GM12874 (cell line): Measurements from ENCODE around the gene RAP2C.

Source experiments
- CTCF ChIP-seq: IDR thresholded peaks from 2 replicates; pipeline ENCODE4 v1.5.1; 2011; ENCODE audit warnings: low read depth, mild to moderate bottlenecking, control low read depth, low read length, moderate library complexity; ENCODE audit not compliant: insufficient read depth

RAP2C gene

DNA sequence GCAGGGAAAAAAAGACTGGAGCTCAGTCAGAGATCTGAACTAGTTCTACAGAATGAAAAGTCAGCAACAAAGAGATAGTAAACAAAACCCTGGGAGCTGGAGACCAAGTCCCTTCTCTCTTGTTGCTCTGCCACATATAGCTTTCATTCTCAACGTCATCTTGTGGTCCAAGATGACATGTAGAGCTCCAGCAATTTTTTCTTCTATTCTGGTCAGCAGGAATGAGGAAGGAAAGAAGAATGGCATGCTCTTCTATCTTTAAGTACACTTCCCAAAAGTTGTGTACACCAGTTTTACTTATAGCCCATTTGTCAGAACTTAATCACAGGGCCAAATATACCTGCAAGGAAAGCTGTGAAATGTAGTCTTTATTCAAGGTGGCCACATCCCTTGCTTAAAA is 45.6 kb downstream of the RAP2C start:
- TF ChIP-seq CTCF = no peak

DNA sequence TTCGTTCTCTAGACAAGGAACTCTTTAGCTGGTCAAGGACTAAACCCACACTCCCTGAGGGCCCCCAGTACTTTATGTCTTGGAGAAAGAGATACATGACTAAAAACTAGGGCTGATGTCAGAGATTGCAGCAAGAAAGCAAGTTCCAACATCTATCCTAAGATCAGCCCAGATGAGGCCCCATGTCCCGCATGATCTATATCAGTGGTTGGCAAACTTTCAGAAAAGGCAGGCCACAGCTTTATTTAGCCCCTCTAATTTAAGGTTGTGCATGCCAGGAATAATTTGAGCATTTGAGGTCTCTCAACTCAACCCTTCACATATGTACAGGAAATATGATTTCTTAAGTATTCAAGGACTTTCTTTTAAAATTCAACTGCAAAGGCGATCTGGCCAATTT is 47.4 kb downstream of the RAP2C start:
- TF ChIP-seq CTCF = no peak

DNA sequence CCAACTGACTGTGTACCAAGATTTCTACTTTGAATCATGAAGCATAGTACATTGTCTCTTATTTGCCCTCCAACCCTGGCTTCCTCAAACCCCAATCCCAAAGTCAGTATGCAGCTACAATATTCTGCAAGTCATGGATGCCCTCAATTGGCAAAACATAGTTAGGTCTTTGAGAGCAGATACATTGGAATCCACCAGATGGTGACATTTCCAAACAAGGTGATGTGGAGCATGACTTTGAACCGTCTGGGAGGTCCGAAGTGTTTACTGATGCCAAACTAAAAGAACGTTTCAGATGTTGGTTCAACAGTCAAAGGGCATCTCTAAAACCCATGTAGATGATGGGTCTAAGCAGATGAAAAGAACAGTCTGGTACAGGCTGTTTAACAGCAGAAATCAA is 47.8 kb downstream of the RAP2C start:
- TF ChIP-seq CTCF = no peak

DNA sequence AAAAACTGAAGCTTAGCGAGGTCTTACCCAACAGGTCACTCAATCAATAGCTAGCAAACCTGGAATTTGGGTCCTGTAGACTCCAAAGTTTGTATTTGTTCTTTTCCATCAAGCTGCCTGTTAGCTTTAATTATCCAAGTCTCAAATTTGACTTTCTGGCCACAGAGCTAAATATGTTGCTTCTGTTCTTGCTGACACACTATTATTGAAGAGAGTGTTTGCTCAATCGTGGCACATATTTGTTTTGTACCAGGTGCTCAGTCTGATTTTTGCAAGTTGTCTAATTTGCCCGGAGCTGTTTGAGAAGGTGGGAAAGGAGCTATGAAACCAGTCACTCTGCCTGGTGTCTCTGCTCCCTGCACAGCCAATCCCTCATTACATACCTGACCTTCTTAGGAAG is 49.7 kb downstream of the RAP2C start:
- no peak for TF ChIP-seq CTCF

DNA sequence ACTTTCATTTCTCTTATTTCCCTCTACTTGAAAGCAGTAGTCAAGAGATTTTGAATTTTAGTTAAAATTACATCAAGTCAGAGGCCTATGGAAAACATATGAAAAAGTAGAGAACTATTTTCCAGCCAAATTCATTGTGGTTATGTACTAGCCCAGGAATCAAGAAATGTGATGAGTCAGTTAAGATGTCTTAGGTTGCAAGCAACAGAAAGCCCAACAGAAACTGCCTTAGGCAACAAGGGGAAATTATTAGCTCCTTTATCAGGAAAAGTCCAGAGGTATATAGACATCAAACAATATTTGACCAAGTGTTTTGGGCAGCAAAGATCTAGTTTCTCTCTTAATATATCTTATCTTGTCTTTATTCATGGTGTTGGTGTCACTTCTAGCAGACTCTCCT is 53.6 kb downstream of the RAP2C start:
- TF ChIP-seq CTCF = no peak

DNA sequence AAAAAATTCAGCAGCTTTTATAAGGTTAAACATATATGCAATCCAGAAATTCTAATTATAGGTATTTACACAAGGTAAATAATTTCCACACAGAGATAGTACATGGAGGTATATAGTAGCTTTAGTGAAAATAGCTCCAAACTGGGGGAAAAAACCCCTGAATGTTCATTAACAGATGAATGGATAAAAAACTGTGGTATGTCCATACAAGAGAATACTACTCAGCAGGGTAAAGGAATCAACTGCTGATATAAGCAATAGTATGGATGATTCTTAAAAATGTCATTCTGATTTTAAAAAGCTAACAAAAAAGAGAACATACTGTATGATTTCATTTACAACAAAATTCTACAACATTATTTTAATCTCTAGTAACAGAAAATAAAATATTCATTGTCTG is 54.2 kb downstream of the RAP2C start:
- no peak for TF ChIP-seq CTCF

DNA sequence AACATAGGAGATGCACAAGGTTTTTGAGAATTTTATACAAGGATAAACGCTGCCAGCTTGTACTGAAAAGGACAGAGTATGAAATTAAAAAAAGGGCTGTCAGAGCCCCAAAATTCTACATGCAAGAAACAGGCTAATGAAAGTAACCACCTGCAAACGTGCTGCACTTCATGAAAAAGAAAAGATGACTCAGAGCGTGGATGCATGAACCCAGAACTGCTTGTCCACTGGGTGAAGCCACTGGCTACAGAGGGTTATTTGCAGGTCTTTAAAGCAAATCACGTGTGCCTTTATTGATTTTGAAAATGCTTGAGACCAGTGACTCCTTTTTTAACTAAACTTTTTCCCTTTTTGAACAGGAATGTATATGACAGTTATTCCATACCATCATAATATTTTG is 66.1 kb downstream of the RAP2C start:
- TF ChIP-seq CTCF = no peak
